WTC11 (cell line): Measurements from ENCODE around the gene ADCY2.

ENCODE experiments used
- CREB1 ChIP-seq: sonication (generic); formaldehyde crosslinking; IDR thresholded peaks from 2 replicates; pipeline ENCODE4 v1.8.0; 2023; ENCODE audit warnings: mild to moderate bottlenecking, missing genetic modification reagents
- ZNF138 ChIP-seq: sonication (generic); formaldehyde crosslinking; conservative IDR thresholded peaks from 2 replicates; pipeline ENCODE4 v1.8.1; 2022; ENCODE audit warnings: mild to moderate bottlenecking, moderate library complexity, missing genetic modification reagents
- TF ChIP-seq, protein P1 (sequence below): fragments of 250-450 bp; sonication (Bioruptor Pico); IDR thresholded peaks from 2 replicates; pipeline ENCODE4 v1.9.0; 2021; ENCODE audit warnings: moderate library complexity, mild to moderate bottlenecking, inconsistent platforms, borderline replicate concordance
- TF ChIP-seq, protein P2 (sequence below): fragments of 200-600 bp; IDR thresholded peaks from 2 replicates; pipeline ENCODE4 v1.8.0; 2022; ENCODE audit warnings: antibody characterized with exemption

DNA sequence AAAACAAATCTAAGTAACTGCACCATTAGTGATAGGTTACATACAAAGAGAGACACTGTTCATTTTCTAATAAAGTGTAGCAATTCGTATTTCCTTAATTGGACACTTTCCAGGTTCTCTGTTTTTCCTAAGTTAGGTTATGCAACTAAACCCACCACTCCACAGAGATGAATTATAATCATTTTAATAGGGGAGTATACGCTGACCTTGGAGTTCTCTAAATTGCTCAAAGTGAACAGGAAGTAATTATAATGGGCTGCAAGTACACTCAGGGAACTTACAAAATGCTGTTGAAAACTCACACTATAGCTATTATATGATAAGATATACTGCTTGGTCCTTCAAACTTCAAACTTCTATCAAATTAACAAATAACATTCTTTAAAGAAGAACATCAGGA is 18.2 kb upstream of the ADCY2 start:
- TF ChIP-seq, protein P1, sequence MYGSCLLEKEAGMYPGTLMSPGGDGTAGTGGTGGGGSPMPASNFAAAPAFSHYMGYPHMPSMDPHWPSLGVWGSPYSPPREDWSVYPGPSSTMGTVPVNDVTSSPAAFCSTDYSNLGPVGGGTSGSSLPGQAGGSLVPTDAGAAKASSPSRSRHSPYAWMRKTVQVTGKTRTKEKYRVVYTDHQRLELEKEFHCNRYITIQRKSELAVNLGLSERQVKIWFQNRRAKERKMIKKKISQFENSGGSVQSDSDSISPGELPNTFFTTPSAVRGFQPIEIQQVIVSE (CRISPR knock-in tag), result no peak
- TF ChIP-seq ZNF138 (CRISPR knock-in tag) (no peak), CREB1 (CRISPR knock-in tag) (no peak)
- TF ChIP-seq, protein P2, sequence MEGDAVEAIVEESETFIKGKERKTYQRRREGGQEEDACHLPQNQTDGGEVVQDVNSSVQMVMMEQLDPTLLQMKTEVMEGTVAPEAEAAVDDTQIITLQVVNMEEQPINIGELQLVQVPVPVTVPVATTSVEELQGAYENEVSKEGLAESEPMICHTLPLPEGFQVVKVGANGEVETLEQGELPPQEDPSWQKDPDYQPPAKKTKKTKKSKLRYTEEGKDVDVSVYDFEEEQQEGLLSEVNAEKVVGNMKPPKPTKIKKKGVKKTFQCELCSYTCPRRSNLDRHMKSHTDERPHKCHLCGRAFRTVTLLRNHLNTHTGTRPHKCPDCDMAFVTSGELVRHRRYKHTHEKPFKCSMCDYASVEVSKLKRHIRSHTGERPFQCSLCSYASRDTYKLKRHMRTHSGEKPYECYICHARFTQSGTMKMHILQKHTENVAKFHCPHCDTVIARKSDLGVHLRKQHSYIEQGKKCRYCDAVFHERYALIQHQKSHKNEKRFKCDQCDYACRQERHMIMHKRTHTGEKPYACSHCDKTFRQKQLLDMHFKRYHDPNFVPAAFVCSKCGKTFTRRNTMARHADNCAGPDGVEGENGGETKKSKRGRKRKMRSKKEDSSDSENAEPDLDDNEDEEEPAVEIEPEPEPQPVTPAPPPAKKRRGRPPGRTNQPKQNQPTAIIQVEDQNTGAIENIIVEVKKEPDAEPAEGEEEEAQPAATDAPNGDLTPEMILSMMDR, result no peak
